Measurements from ENCODE around the gene CASQ2.

- TF ChIP-seq CTCF (IDR thresholded peaks at IDR 0.05) (no peak), POLR2A (IDR thresholded peaks at IDR 0.05) (no peak)
These were observed 109.9 kb downstream of the CASQ2 start for GRCh38 chr1:115658646-115659045.
